Heart left ventricle (tissue), 16 donors: ENCODE data around the gene SMCO4. TPM values are rescaled to one million over a fixed set of nuclear protein-coding genes. Genes with fewer than 3 reads are reported as not detected.
A peak's percentile ranks its signal among the peaks of the same experiment; 100 is the strongest.

ENCODE experiments used
- ATAC-seq, 4 donors: fragments of 200-7000 bp; cut with Tn5 transposase; one replicate each; pipeline ENCODE4 v1.9.1; 2020 to 2022; ENCODE audit warnings: moderate library complexity in 4 of 4, mild to moderate bottlenecking in 3 of 4, moderate number of reproducible peaks in 1 of 4
- DNase-seq, 5 donors: peaks; one replicate each; pipeline ENCODE4 v3.0.0-alpha.2; 2020
- H3K27ac ChIP-seq, 12 donors: fragments of 200-600 bp; sonication (generic) in 4 of 12; one replicate each; pipeline versions ENCODE4 v1.5.0 to v1.8.0; 2016 to 2022; ENCODE audit warnings: mild to moderate bottlenecking in 2 of 12
- H3K27me3 ChIP-seq, 9 donors: fragments of 200-600 bp; sonication (generic) in 2 of 9; one replicate each; pipeline versions ENCODE4 v1.5.1 to v1.8.0; 2016 to 2022; ENCODE audit warnings: mild to moderate bottlenecking in 3 of 9
- H3K36me3 ChIP-seq, 9 donors: fragments of 200-600 bp; sonication (generic) in 2 of 9; one replicate each; pipeline versions ENCODE4 v1.5.0 to v1.8.0; 2018 to 2022; ENCODE audit warnings: mild to moderate bottlenecking in 2 of 9
- H3K4me1 ChIP-seq, 12 donors: fragments of 200-600 bp; sonication (generic) in 4 of 12; one replicate each; pipeline versions ENCODE4 v1.5.0 to v1.8.0; 2016 to 2022; ENCODE audit warnings: mild to moderate bottlenecking in 3 of 12
- H3K4me3 ChIP-seq, 12 donors: fragments of 200-600 bp; sonication (generic) in 4 of 12; one replicate each; pipeline versions ENCODE4 v1.5.0 to v1.8.0; 2017 to 2022; ENCODE audit warnings: mild to moderate bottlenecking in 9 of 12, moderate library complexity in 4 of 12
- H3K9me3 ChIP-seq, 12 donors: fragments of 200-600 bp; sonication (generic) in 4 of 12; one replicate each; pipeline versions ENCODE4 v1.5.0 to v1.8.0; 2016 to 2022; ENCODE audit warnings: mild to moderate bottlenecking in 1 of 12
- CTCF ChIP-seq, 12 donors: fragments of 200-600 bp; sonication (generic) in 4 of 12; IDR thresholded peaks; one replicate each; pipeline versions ENCODE4 v1.5.0 to v1.8.0; 2018 to 2022; ENCODE audit warnings: antibody characterized with exemption in 12 of 12, mild to moderate bottlenecking in 5 of 12
- POLR2A ChIP-seq, 2 donors: fragments of 450-650 bp; IDR thresholded peaks; one replicate each; pipeline ENCODE4 v1.6.1; 2017; ENCODE audit warnings: antibody characterized with exemption in 2 of 2, mild to moderate bottlenecking in 2 of 2, moderate library complexity in 2 of 2
- WGBS, 4 donors: extraction: QIAGEN DNeasy Blood & Tissue Kit in 2 of 4; methylation state at CpG; one replicate each; pipeline versions ENCODE4 v1.1.5 to v1.1.7; 2013 to 2018; 5-methylcytosine and 5-hydroxymethylcytosine counted together
- intact Hi-C, 10 donors: fragments of 100-400 bp; cut with DNase I; formaldehyde crosslinking; loops; one replicate each; pipeline versions ENCODE4 v1.11.1 to v1.14.2; 2022
- polyA plus RNA-seq, 2 donors: library from polyadenylated mRNA; stranded (reverse); fragments of 200-250 nt; gene quantifications; one replicate each; pipeline ENCODE4 v1.2.3, GENCODE V29; 2013
- total RNA-seq, 9 donors: library from RNA; depleted of rRNA in 2 of 9; stranded (reverse); fragments of >200 nt in 2 of 9; fragmentation: NEBNext Ultra II Directional in 3 of 9; extraction: Animal tissue kit (Norgen Biotek cat#: 25700) in 3 of 9; gene quantifications; one replicate each; pipeline versions ENCODE4 v1.1.0 to v1.2.4, GENCODE V29; 2016 to 2023
- donor health status: ischemic (EF 13 %, LVEDD 7.1; RV severe dilation, severe dysfunction).
- donor health status: healthy with polysubstance abuse.
- donor health status: DM: no; HTN: yes; CAD: no.
- donor health status: DM: no; HTN: no; CAD: no.
- donor health status: ischemic (EF 25% LVEDD 6.9; RV normal size, moderate dysfunction).
- donor health status: ischemic (EF 25% LVEDD 5.7; RV mildly dilated, moderate dysfunction).
- donor health status: healthy.
- donor health status: DM: yes; HTN: yes; CAD: no.
- donor health status: ischemic (EF 35%, LVEDD 5.7; RV mildly dilated, moderate dysfunction).
- donor health status: nonischemic (EF 11% LVEDD 7.7; RV severe dilation, severe dysfunction).
- donor health status: DM: yes; HTN: yes; CAD: no.
- donor health status: PGD.
- donor health status: ischemic (EF 29% LVEDD 5.4; RV normal size, mild dysfunction).
- donor health status: nonischemic (EF 23%, LVEDD 6.1; RV moderate dilation, normal function).

SMCO4 gene
- total and polyA plus RNA-seq, 11 donors: 28.5 to 81.4 (median 52.5) TPM

- intact Hi-C loops: loop anchor here in 2 of 10 donors (5.0 to 10.0 kb wide), 2 partner anchors 48 to 136 kb away; no protein-coding TSS in a partner anchor
These were observed 12.7 kb downstream of the SMCO4 start for GRCh38 chr11:93530468-93530826.

GRCh38 chr11:93529707-93530467, 13.3 kb downstream of the SMCO4 start:
- no peaks in the 10 kb centered on the region for H3K9me3 ChIP-seq
- 48 to 55% (median 52%) methylated on average over 9 of the region's 9 CpGs for WGBS, 4 donors
- no peaks in the 10 kb centered on the region for H3K27me3 ChIP-seq
- peak overlapping the region; percentile 60 to 91 (median 82) for H3K27ac ChIP-seq
- TF ChIP-seq POLR2A (IDR thresholded peaks at IDR 0.05) (no peak), CTCF (IDR thresholded peaks at IDR 0.05) (no peak)
- intact Hi-C loops: loop anchor here in 2 of 10 donors (5.0 to 10.0 kb wide), 2 partner anchors 48 to 135 kb away; no protein-coding TSS in a partner anchor
- ATAC-seq (peak in 2 of 4 donors; percentile 22 to 36), DNase-seq (peak in 2 of 5 donors; percentile 28 to 54)
- peaks cover 20 to 88% (median 54%) of the 10 kb centered on the region in 12 donors for H3K4me1 ChIP-seq
- H3K36me3 ChIP-seq: no peaks in the 10 kb centered on the region
- peak overlapping the region in 1 of 12 donors; percentile 0 for H3K4me3 ChIP-seq

More at GRCh38 chr11:93530468-93530826, 12.7 kb downstream of the SMCO4 start:
- no peak for TF ChIP-seq POLR2A (IDR thresholded peaks at IDR 0.05)
- TF ChIP-seq CTCF (IDR thresholded peaks at IDR 0.05): no peak
- peak overlapping the region in 10 of 12 donors; percentile 60 to 91 (median 84) for H3K27ac ChIP-seq
- DNase-seq (no peak), ATAC-seq (no peak)
- no peak overlapping the region for H3K4me3 ChIP-seq
- peaks cover 17 to 85% (median 48%) of the 10 kb centered on the region in 12 donors for H3K4me1 ChIP-seq
- no peaks in the 10 kb centered on the region for H3K9me3 ChIP-seq
- 57 to 84% (median 72%) methylated on average over 1 of the region's 1 CpG for WGBS, 4 donors
- H3K36me3 ChIP-seq: no peaks in the 10 kb centered on the region
- H3K27me3 ChIP-seq: no peaks in the 10 kb centered on the region

- Histone ChIP-seq H3K27ac (peak overlapping the region; percentile 60 to 91 (median 82)), H3K4me3 (peak overlapping the region in 5 of 12 donors; percentile 0 to 28 (median 12)), H3K27me3 (no peaks in the 10 kb centered on the region), H3K36me3 (no peaks in the 10 kb centered on the region), H3K4me1 (peaks cover 23 to 97% (median 60%) of the 10 kb centered on the region in 12 donors), H3K9me3 (no peaks in the 10 kb centered on the region)
- peak in 3 of 5 donors; percentile 19 to 41 (median 39) for DNase-seq
- intact Hi-C loops: no loop called here
- TF ChIP-seq CTCF (IDR thresholded peaks at IDR 0.05) (no peak), POLR2A (IDR thresholded peaks at IDR 0.05) (no peak)
- WGBS, 4 donors: 15 to 29% (median 19%) methylated on average over 10 of the region's 10 CpGs
- peak; percentile 34 to 66 (median 56) for ATAC-seq
These were observed 14.2 kb downstream of the SMCO4 start for GRCh38 chr11:93528757-93529645.
